Erythroblast (primary cell): Measurements from ENCODE around the gene FNDC3B.
A peak's percentile ranks its signal among the peaks of the same experiment; 100 is the strongest.

Source experiments
- DNase-seq, 2 experiments: peaks; one replicate each; lab custom pipeline; 2025; lab: John Stamatoyannopoulos, UW
- GATA1 ChIP-seq: IDR thresholded peaks from 2 replicates; pipeline ENCODE4 v1.6.1; 2011; ENCODE audit warnings: low read depth, mild to moderate bottlenecking, control low read depth, low read length, moderate library complexity
- POLR2A ChIP-seq: IDR thresholded peaks from 2 replicates; pipeline ENCODE4 v1.6.1; 2011; ENCODE audit warnings: mild to moderate bottlenecking, low read length

FNDC3B gene

GRCh38 chr3:172125963-172126457 lies 86.6 kb downstream of the FNDC3B start:
- TF ChIP-seq GATA1 = no peak
- peak; percentile 16 for TF ChIP-seq POLR2A
- DNase-seq = no peak

- DNase-seq = no peak
- TF ChIP-seq POLR2A = no peak
- TF ChIP-seq GATA1 = no peak
Observed at GRCh38 chr3:172126741-172127140, 87.4 kb downstream of the FNDC3B start.

- TF ChIP-seq POLR2A (no peak), GATA1 (no peak)
- DNase-seq = no peak
Observed at GRCh38 chr3:172127141-172127540, 87.8 kb downstream of the FNDC3B start.

- no peak for DNase-seq
- no peak for TF ChIP-seq GATA1
- TF ChIP-seq POLR2A = no peak
Observed at GRCh38 chr3:172127929-172128580, 88.7 kb downstream of the FNDC3B start.

- TF ChIP-seq POLR2A = no peak
- TF ChIP-seq GATA1 = no peak
- no peak for DNase-seq
Observed at GRCh38 chr3:172128858-172129257, 89.5 kb downstream of the FNDC3B start.

GRCh38 chr3:172129498-172129849 lies 90.1 kb downstream of the FNDC3B start:
- no peak for DNase-seq
- TF ChIP-seq GATA1 (no peak), POLR2A (no peak)

- peak; percentile 21 for TF ChIP-seq POLR2A
- TF ChIP-seq GATA1 = no peak
- DNase-seq = peak; percentile 87 to 90
Observed at GRCh38 chr3:172129850-172130716, 90.7 kb downstream of the FNDC3B start.

GRCh38 chr3:172130717-172131050 lies 91.3 kb downstream of the FNDC3B start:
- DNase-seq = no peak
- TF ChIP-seq GATA1 (no peak), POLR2A (no peak)

- TF ChIP-seq GATA1 = no peak
- no peak for TF ChIP-seq POLR2A
- DNase-seq = no peak
Observed at GRCh38 chr3:172131746-172132145, 92.4 kb downstream of the FNDC3B start.

GRCh38 chr3:172132159-172132586 lies 92.8 kb downstream of the FNDC3B start:
- TF ChIP-seq POLR2A (no peak), GATA1 (no peak)
- DNase-seq = no peak

- DNase-seq = no peak
- TF ChIP-seq GATA1 (no peak), POLR2A (no peak)
Observed at GRCh38 chr3:172132721-172133311, 93.4 kb downstream of the FNDC3B start.

- TF ChIP-seq POLR2A (no peak), GATA1 (no peak)
- no peak for DNase-seq
Observed at GRCh38 chr3:172133838-172134237, 94.5 kb downstream of the FNDC3B start.

- no peak for DNase-seq
- TF ChIP-seq GATA1 (no peak), POLR2A (no peak)
Observed at GRCh38 chr3:172134352-172134751, 95.0 kb downstream of the FNDC3B start.

- no peak for DNase-seq
- no peak for TF ChIP-seq GATA1
- no peak for TF ChIP-seq POLR2A
Observed at GRCh38 chr3:172135185-172135584, 95.8 kb downstream of the FNDC3B start.
